IMR-90 (cell line): ENCODE data around the gene PLXNA4. TPM values are rescaled to one million over a fixed set of nuclear protein-coding genes. Genes with fewer than 3 reads are reported as not detected.

Experiments used
- ATAC-seq: fragments of 200-7000 bp; cut with Tn5 transposase; 2 replicates; pipeline ENCODE4 v1.9.1; 2020; ENCODE audit warnings: low read depth, mild to moderate bottlenecking, moderate library complexity
- BruUV-seq: library from RNA; stranded (reverse); fragments of 400-500 nt; replicated peaks from 2 replicates; lab custom pipeline; 2021; lab: Mats Ljungman, UMichigan
- CTCF ChIA-PET: fragments of 300-600 bp; formaldehyde crosslinking; extraction: SDS; loops from one replicate; lab custom pipeline; 2021; ENCODE audit warnings: antibody characterized with exemption; lab: Yijun Ruan, JAX
- POLR2A ChIA-PET: fragments of 300-600 bp; sonication (Branson Sonifier 250); formaldehyde crosslinking; loops from one replicate; lab custom pipeline; 2022; ENCODE audit warnings: antibody characterized with exemption; ENCODE audit not compliant: unreplicated experiment; lab: Charles Lee
- DNase-seq: peaks from one replicate; pipeline ENCODE4 v3.0.0; 2013
- H2AFZ ChIP-seq: replicated peaks from 2 replicates; pipeline ENCODE3; 2013; ENCODE audit warnings: low read length, mild to moderate bottlenecking; ENCODE audit not compliant: poor library complexity
- H2AK5ac ChIP-seq: 2 replicates; pipeline ENCODE4 v1.6.1; 2013; ENCODE audit warnings: low read depth, low read length, inconsistent platforms
- H2AK9ac ChIP-seq: replicated peaks from 2 replicates; pipeline ENCODE3; 2013; ENCODE audit warnings: mild to moderate bottlenecking, low read depth, low read length, moderate library complexity; ENCODE audit not compliant: poor library complexity
- H2BK120ac ChIP-seq: 2 replicates; pipeline ENCODE4 v1.6.1; 2013; ENCODE audit warnings: low read depth, low read length, inconsistent platforms
- H2BK15ac ChIP-seq: 3 replicates; pipeline ENCODE4 v1.6.1; 2013; ENCODE audit warnings: low read depth, low read length, inconsistent platforms
- H2BK20ac ChIP-seq: 2 replicates; pipeline ENCODE4 v1.6.1; 2013; ENCODE audit warnings: low read depth, mild to moderate bottlenecking, inconsistent platforms, low read length, moderate library complexity
- H2BK5ac ChIP-seq: 2 replicates; pipeline ENCODE4 v1.6.1; 2013; ENCODE audit warnings: mild to moderate bottlenecking, low read depth, low read length, inconsistent platforms; ENCODE audit not compliant: poor library complexity, severe bottlenecking
- H3K14ac ChIP-seq: replicated peaks from 2 replicates; pipeline ENCODE4 v1.6.1; 2013; ENCODE audit warnings: low read depth, low read length, inconsistent platforms
- H3K18ac ChIP-seq: 2 replicates; pipeline ENCODE4 v1.6.1; 2013; ENCODE audit warnings: low read depth, low read length, control low read depth
- H3K23ac ChIP-seq: 2 replicates; pipeline ENCODE4 v1.6.1; 2013; ENCODE audit warnings: low read depth, low read length, inconsistent platforms
- H3K27ac ChIP-seq: 2 replicates; pipeline ENCODE4 v1.5.1; 2013; ENCODE audit warnings: mild to moderate bottlenecking, control low read depth, low read length; ENCODE audit not compliant: insufficient read depth
- H3K27me3 ChIP-seq: 2 replicates; pipeline ENCODE4 v1.6.1; 2013; ENCODE audit warnings: low read length; ENCODE audit not compliant: control insufficient read depth, insufficient read depth
- H3K36me3 ChIP-seq: 2 replicates; pipeline ENCODE4 v1.6.1; 2013; ENCODE audit warnings: low read length, mixed read lengths; ENCODE audit not compliant: control insufficient read depth, insufficient read depth
- H3K4ac ChIP-seq: 2 replicates; pipeline ENCODE4 v1.6.1; 2013; ENCODE audit warnings: low read depth, low read length, inconsistent platforms
- H3K4me1 ChIP-seq: 2 replicates; pipeline ENCODE4 v1.6.1; 2013; ENCODE audit warnings: low read length, mixed read lengths; ENCODE audit not compliant: control insufficient read depth, insufficient read depth
- H3K4me2 ChIP-seq: 2 replicates; pipeline ENCODE4 v1.6.1; 2013; ENCODE audit warnings: low read depth, mild to moderate bottlenecking, control low read depth, low read length, moderate library complexity
- H3K4me3 ChIP-seq: 2 replicates; pipeline ENCODE4 v1.5.1; 2013; ENCODE audit warnings: low read depth, mild to moderate bottlenecking, control low read depth, low read length, moderate library complexity; ENCODE audit not compliant: insufficient read depth
- H3K56ac ChIP-seq: 2 replicates; pipeline ENCODE4 v1.6.1; 2013; ENCODE audit warnings: low read length, inconsistent platforms; ENCODE audit not compliant: insufficient read depth; ENCODE audit errors: extremely low read depth
- H3K79me1 ChIP-seq, 2 experiments: 2 replicates each; pipeline ENCODE4 v1.6.1; 2013; ENCODE audit warnings: low read length in 2 of 2, inconsistent platforms in 1 of 2, low read depth in 1 of 2
- H3K9ac ChIP-seq: 2 replicates; pipeline ENCODE4 v1.6.1; 2013; ENCODE audit warnings: low read depth, low read length, control low read depth
- H3K9me1 ChIP-seq: 2 replicates; pipeline ENCODE4 v1.6.1; 2013; ENCODE audit warnings: low read length, inconsistent platforms; ENCODE audit not compliant: insufficient read depth
- H3K9me3 ChIP-seq: 2 replicates; pipeline ENCODE4 v1.6.1; 2013; ENCODE audit warnings: low read length; ENCODE audit not compliant: control insufficient read depth, insufficient read depth
- H4K20me1 ChIP-seq: 2 replicates; pipeline ENCODE4 v1.6.1; 2013; ENCODE audit warnings: low read length, inconsistent platforms; ENCODE audit not compliant: insufficient read depth
- H4K5ac ChIP-seq: 2 replicates; pipeline ENCODE4 v1.6.1; 2013; ENCODE audit warnings: mild to moderate bottlenecking, low read depth, low read length, control low read depth
- H4K8ac ChIP-seq, 2 experiments: 2 replicates each; pipeline ENCODE4 v1.6.1; 2013; ENCODE audit warnings: low read depth in 2 of 2, low read length in 2 of 2, control low read depth in 1 of 2, inconsistent platforms in 1 of 2
- H4K91ac ChIP-seq: 2 replicates; pipeline ENCODE4 v1.6.1; 2013; ENCODE audit warnings: low read depth, low read length, inconsistent platforms; ENCODE audit not compliant: insufficient read depth
- BHLHE40 ChIP-seq: fragments of 150-350 bp; IDR thresholded peaks from 2 replicates; pipeline ENCODE4 v1.6.1; 2016; ENCODE audit warnings: mild to moderate bottlenecking, low read depth, low read length
- CHD1 ChIP-seq: IDR thresholded peaks from 2 replicates; pipeline ENCODE4 v1.6.1; 2012; ENCODE audit warnings: low read depth, low read length, improper control_type of control experiment
- FOS ChIP-seq: fragments of 150-350 bp; IDR thresholded peaks from 2 replicates; pipeline ENCODE4 v1.6.1; 2016; ENCODE audit warnings: low read depth, low read length
- MAFK ChIP-seq: IDR thresholded peaks from 2 replicates; pipeline ENCODE4 v1.6.1; 2012; ENCODE audit warnings: low read depth, low read length, improper control_type of control experiment
- MAZ ChIP-seq: IDR thresholded peaks from 2 replicates; pipeline ENCODE4 v1.6.1; 2012; ENCODE audit warnings: low read depth, mild to moderate bottlenecking, low read length, improper control_type of control experiment, moderate library complexity, borderline replicate concordance
- MXI1 ChIP-seq: IDR thresholded peaks from 2 replicates; pipeline ENCODE4 v1.6.1; 2012; ENCODE audit warnings: low read depth, mild to moderate bottlenecking, low read length, moderate library complexity, borderline replicate concordance
- NFE2L2 ChIP-seq: fragments of 150-350 bp; IDR thresholded peaks from 2 replicates; pipeline ENCODE4 v1.6.1; 2016; ENCODE audit warnings: low read depth, mild to moderate bottlenecking, low read length
- POLR2A ChIP-seq: IDR thresholded peaks from 2 replicates; pipeline ENCODE4 v1.6.1; 2012; ENCODE audit warnings: mild to moderate bottlenecking, low read depth, low read length
- RCOR1 ChIP-seq: IDR thresholded peaks from 2 replicates; pipeline ENCODE4 v1.6.1; 2012; ENCODE audit warnings: mild to moderate bottlenecking, low read length, improper control_type of control experiment; ENCODE audit not compliant: insufficient replicate concordance
- SMC3 ChIP-seq: fragments of 150-350 bp; IDR thresholded peaks from 2 replicates; pipeline ENCODE4 v1.6.1; 2016; ENCODE audit warnings: low read depth, mild to moderate bottlenecking, antibody characterized with exemption, low read length, moderate library complexity
- WGBS, 2 experiments: methylation state at CpG; one replicate each; pipeline versions ENCODE4 v1.1.5 to v1.1.7; 2013; ENCODE audit warnings: missing lambda C conversion rate in 2 of 2; ENCODE audit not compliant: insufficient read length in 1 of 2; ENCODE audit errors: extremely low coverage in 2 of 2; 5-methylcytosine and 5-hydroxymethylcytosine counted together
- dilution Hi-C: fragments of 300-500 bp; cut with HindIII; formaldehyde crosslinking; loops from one replicate; pipeline ENCODE4 v1.14.3; 2018; ENCODE audit warnings: low sequenced_read_pairs; ENCODE audit not compliant: unreplicated experiment
- in situ Hi-C: fragments of 300-500 bp; cut with MboI; formaldehyde crosslinking; loops from 3 replicates; pipeline ENCODE4 v1.14.3; 2019; ENCODE audit warnings: low sequenced_read_pairs, inconsistent platforms, mixed read lengths
- intact Hi-C: fragments of 100-400 bp; cut with micrococcal nuclease; formaldehyde crosslinking; loops from 2 replicates; pipeline ENCODE4 v1.10.0; 2022
- polyA plus RNA-seq, 3 experiments: library from polyadenylated mRNA; depleted of rRNA; stranded (reverse); fragments of >200 nt; gene quantifications; 2 replicates each; pipeline ENCODE4 v1.2.3, GENCODE V29; 2012; ENCODE audit warnings: low replicate concordance in 1 of 3
- total RNA-seq: library from RNA; depleted of rRNA; stranded (reverse); fragments of >200 nt; gene quantifications from 2 replicates; pipeline ENCODE4 v1.2.3, GENCODE V29; 2012
- TF ChIP-seq, protein P1 (sequence below): fragments of 150-350 bp; IDR thresholded peaks from 2 replicates; pipeline ENCODE4 v1.6.1; 2017; ENCODE audit warnings: mild to moderate bottlenecking, antibody characterized with exemption, low read length, low read depth
- TF ChIP-seq, protein P2 (sequence below): conservative IDR thresholded peaks from 2 replicates; pipeline ENCODE4 v1.5.1; 2012; ENCODE audit warnings: mild to moderate bottlenecking, low read depth, low read length, improper control_type of control experiment
- TF ChIP-seq, protein P3 (sequence below): fragments of 150-350 bp; IDR thresholded peaks from 2 replicates; pipeline ENCODE4 v1.6.1; 2016; ENCODE audit warnings: low read depth, mild to moderate bottlenecking, low read length, moderate library complexity, borderline replicate concordance

PLXNA4 gene
- total and polyA plus RNA-seq, 2 of the 4 experiments (the other 2 are of a cell fraction), result under 0.01 TPM

DNA sequence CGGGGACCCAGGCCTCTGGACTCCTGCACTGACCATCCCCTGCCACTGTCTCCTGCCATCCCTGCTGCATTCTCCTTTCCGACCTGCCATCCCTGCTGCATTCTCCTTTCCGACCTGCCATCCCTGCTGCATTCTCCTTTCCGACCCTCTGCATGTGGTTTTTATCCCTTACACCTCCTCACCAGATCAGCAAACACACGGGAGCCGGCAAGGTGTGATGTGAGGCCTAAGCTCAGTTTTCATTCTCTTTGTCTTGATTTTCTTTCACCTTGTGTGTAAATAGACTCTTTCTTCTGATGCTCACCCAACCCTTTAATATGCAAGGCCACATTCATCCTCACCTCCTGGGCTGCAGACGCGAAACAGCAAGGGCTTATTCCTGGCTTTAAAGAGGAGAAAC lies 11.4 kb downstream of the PLXNA4 start:
- Histone ChIP-seq H2BK120ac (no peak overlapping the region), H3K79me1 (no peaks in the 10 kb centered on the region), H2BK5ac (no peak overlapping the region), H3K23ac (no peak overlapping the region), H3K4me2 (no peak overlapping the region), H2AFZ (no peak overlapping the region), H3K9ac (no peak overlapping the region), H2BK15ac (no peak overlapping the region), H4K5ac (no peak overlapping the region), H3K36me3 (no peaks in the 10 kb centered on the region), H2BK20ac (no peak overlapping the region), H3K9me1 (no peaks in the 10 kb centered on the region), H3K27me3 (no peaks in the 10 kb centered on the region), H4K8ac (no peak overlapping the region), H3K14ac (no peak overlapping the region), H3K27ac (no peak overlapping the region), H3K4me3 (no peak overlapping the region), H4K91ac (no peak overlapping the region), H3K4ac (no peak overlapping the region), H3K56ac (no peak overlapping the region), H3K18ac (no peak overlapping the region), H2AK9ac (no peak overlapping the region), H4K20me1 (no peaks in the 10 kb centered on the region), H3K4me1 (no peaks in the 10 kb centered on the region), H3K9me3 (no peaks in the 10 kb centered on the region), H2AK5ac (no peak overlapping the region)
- no TSS peak for BruUV-seq
- dilution Hi-C loops (no loop called here), intact Hi-C loops (loop anchor here (5.0 kb wide), 1 partner anchor 1137 kb away; no protein-coding TSS in a partner anchor), in situ Hi-C loops (no loop called here)
- POLR2A ChIA-PET, result no interaction called here
- no peak for DNase-seq
- CTCF ChIA-PET, result no interaction called here
- TF ChIP-seq, protein P1, sequence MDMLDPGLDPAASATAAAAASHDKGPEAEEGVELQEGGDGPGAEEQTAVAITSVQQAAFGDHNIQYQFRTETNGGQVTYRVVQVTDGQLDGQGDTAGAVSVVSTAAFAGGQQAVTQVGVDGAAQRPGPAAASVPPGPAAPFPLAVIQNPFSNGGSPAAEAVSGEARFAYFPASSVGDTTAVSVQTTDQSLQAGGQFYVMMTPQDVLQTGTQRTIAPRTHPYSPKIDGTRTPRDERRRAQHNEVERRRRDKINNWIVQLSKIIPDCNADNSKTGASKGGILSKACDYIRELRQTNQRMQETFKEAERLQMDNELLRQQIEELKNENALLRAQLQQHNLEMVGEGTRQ, result no peak
- TF ChIP-seq MAFK (no peak), MXI1 (no peak), POLR2A (no peak), CHD1 (no peak), MAZ (no peak), SMC3 (no peak), FOS (no peak), NFE2L2 (no peak), BHLHE40 (no peak), RCOR1 (no peak)
- TF ChIP-seq, protein P2, sequence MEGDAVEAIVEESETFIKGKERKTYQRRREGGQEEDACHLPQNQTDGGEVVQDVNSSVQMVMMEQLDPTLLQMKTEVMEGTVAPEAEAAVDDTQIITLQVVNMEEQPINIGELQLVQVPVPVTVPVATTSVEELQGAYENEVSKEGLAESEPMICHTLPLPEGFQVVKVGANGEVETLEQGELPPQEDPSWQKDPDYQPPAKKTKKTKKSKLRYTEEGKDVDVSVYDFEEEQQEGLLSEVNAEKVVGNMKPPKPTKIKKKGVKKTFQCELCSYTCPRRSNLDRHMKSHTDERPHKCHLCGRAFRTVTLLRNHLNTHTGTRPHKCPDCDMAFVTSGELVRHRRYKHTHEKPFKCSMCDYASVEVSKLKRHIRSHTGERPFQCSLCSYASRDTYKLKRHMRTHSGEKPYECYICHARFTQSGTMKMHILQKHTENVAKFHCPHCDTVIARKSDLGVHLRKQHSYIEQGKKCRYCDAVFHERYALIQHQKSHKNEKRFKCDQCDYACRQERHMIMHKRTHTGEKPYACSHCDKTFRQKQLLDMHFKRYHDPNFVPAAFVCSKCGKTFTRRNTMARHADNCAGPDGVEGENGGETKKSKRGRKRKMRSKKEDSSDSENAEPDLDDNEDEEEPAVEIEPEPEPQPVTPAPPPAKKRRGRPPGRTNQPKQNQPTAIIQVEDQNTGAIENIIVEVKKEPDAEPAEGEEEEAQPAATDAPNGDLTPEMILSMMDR, result no peak
- TF ChIP-seq, protein P3, sequence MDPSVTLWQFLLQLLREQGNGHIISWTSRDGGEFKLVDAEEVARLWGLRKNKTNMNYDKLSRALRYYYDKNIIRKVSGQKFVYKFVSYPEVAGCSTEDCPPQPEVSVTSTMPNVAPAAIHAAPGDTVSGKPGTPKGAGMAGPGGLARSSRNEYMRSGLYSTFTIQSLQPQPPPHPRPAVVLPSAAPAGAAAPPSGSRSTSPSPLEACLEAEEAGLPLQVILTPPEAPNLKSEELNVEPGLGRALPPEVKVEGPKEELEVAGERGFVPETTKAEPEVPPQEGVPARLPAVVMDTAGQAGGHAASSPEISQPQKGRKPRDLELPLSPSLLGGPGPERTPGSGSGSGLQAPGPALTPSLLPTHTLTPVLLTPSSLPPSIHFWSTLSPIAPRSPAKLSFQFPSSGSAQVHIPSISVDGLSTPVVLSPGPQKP, result no peak
- 52% methylated on average over 5 of the region's 8 CpGs; no CpG with 5 or more reads in 1 of the 2 experiments for WGBS, 2 experiments
- ATAC-seq, result no peak
